Activated naive CD4-positive, alpha-beta T cell treated with Interleukin-2 at 50 U/mL for 16 hours (primary cell): ENCODE measurements around the gene TPST2.
"Not testable (repeated sequence)": the region's sequence is repeated elsewhere in the genome, so short reads cannot be mapped to it uniquely, and the experiment has no call there.

Experiments
- DNase-seq: peaks from one replicate; pipeline ENCODE4 v3.0.0-alpha.2; 2020

The TPST2 gene

GRCh38 chr22:26589845-26590736, at the start of gene TPST2:
TPST2 (minus strand) TSS chr22:26590132; CDS start chr22:26541630, 48,502 bp downstream.
- DNase-seq = peak; percentile 77

GRCh38 chr22:26636296-26636695, 46.4 kb upstream of the TPST2 start:
- no peak for DNase-seq

GRCh38 chr22:26635117-26635516, 45.2 kb upstream of the TPST2 start:
- no peak for DNase-seq

GRCh38 chr22:26634189-26634588, 44.3 kb upstream of the TPST2 start:
- DNase-seq = no peak

- no peak for DNase-seq
Measured at GRCh38 chr22:26632422-26633155, 42.7 kb upstream of the TPST2 start.

- DNase-seq = no peak
Measured at GRCh38 chr22:26631282-26631681, 41.4 kb upstream of the TPST2 start.

GRCh38 chr22:26629988-26630761, 40.2 kb upstream of the TPST2 start:
- no peak for DNase-seq

- no peak for DNase-seq
Measured at GRCh38 chr22:26624803-26625202, 34.9 kb upstream of the TPST2 start.

- DNase-seq = no peak
Measured at GRCh38 chr22:26623984-26624383, 34.1 kb upstream of the TPST2 start.

GRCh38 chr22:26621663-26622062, 31.7 kb upstream of the TPST2 start, which contains the start of gene CRYBA4:
CRYBA4 (plus strand) TSS chr22:26621963; CDS start chr22:26622597, 634 bp downstream.
- DNase-seq = no peak

GRCh38 chr22:26620197-26620596, 30.3 kb upstream of the TPST2 start:
- DNase-seq = no peak

GRCh38 chr22:26619510-26619909, 29.6 kb upstream of the TPST2 start:
- no peak for DNase-seq

- no peak for DNase-seq
Measured at GRCh38 chr22:26618455-26618854, 28.5 kb upstream of the TPST2 start.

- no peak for DNase-seq
Measured at GRCh38 chr22:26617271-26618199, 27.6 kb upstream of the TPST2 start, which contains the start of gene CRYBB1. CRYBB1 (minus strand) TSS chr22:26618027; CDS start chr22:26616319, 1,708 bp downstream.

- DNase-seq = no peak
Measured at GRCh38 chr22:26616650-26617049, 26.7 kb upstream of the TPST2 start.

- DNase-seq = no peak
Measured at GRCh38 chr22:26615830-26616435, 26.0 kb upstream of the TPST2 start.

GRCh38 chr22:26615149-26615548, 25.2 kb upstream of the TPST2 start:
- DNase-seq = no peak

GRCh38 chr22:26614322-26614721, 24.4 kb upstream of the TPST2 start:
- no peak for DNase-seq

- not testable (repeated sequence) for DNase-seq
Measured at GRCh38 chr22:26613753-26614152, 23.8 kb upstream of the TPST2 start.

- no peak for DNase-seq
Measured at GRCh38 chr22:26612652-26613051, 22.7 kb upstream of the TPST2 start.

- no peak for DNase-seq
Measured at GRCh38 chr22:26610996-26611395, 21.1 kb upstream of the TPST2 start.
